A549 (cell line): ENCODE results near the gene NAV3. TPM values are rescaled to one million over a fixed set of nuclear protein-coding genes. Genes with fewer than 3 reads are reported as not detected.

Experiments used
- ATAC-seq, 2 experiments: fragments of 200-7000 bp in 1 of 2; fragments of >200 bp in 1 of 2; cut with Nextera tagmentation in 1 of 2; cut with Tn5 transposase in 1 of 2; 3 replicates each; pipeline versions ENCODE4 v1.8.0 to v1.9.1; 2018 to 2020; ENCODE audit warnings: mild to moderate bottlenecking in 1 of 2, moderate library complexity in 1 of 2
- CTCF ChIA-PET: fragments of 300-600 bp; sonication (Branson Sonifier 250); formaldehyde crosslinking; extraction: SDS; loops from one replicate; lab custom pipeline; 2021; ENCODE audit warnings: antibody characterized with exemption, inconsistent platforms; lab: Yijun Ruan, JAX
- POLR2A ChIA-PET: fragments of 350-600 bp; formaldehyde crosslinking; extraction: SDS; loops from one replicate; lab custom pipeline; 2021; ENCODE audit warnings: antibody characterized with exemption, inconsistent platforms; lab: Yijun Ruan, JAX
- DNase-seq, 2 experiments: peaks; one replicate each; pipeline versions ENCODE4 v3.0.0 to v3.0.0-alpha.2; 2011 to 2016; ENCODE audit warnings: low read depth in 1 of 2, low spot score in 1 of 2
- FAIRE-seq: peaks from 2 replicates; lab custom pipeline; 2011; peaks lifted over from hg19 to GRCh38; lab: Jason Lieb, UNC
- H3K27ac ChIP-seq, 2 experiments: fragments of >200 bp; sonication (Bioruptor Twin); formaldehyde crosslinking; 3 replicates each; pipeline ENCODE4 v1.5.1; 2016 to 2017
- H3K4me1 ChIP-seq: fragments of >200 bp; sonication (Bioruptor Twin); formaldehyde crosslinking; 3 replicates; pipeline ENCODE4 v1.6.1; 2016
- H3K4me2 ChIP-seq: fragments of >200 bp; sonication (Bioruptor Twin); formaldehyde crosslinking; 3 replicates; pipeline ENCODE4 v1.6.1; 2016
- H3K4me3 ChIP-seq: fragments of >200 bp; sonication (Bioruptor Twin); formaldehyde crosslinking; 3 replicates; pipeline ENCODE4 v1.5.1; 2016
- H3K9me3 ChIP-seq: fragments of >200 bp; sonication (Bioruptor Twin); formaldehyde crosslinking; 3 replicates; pipeline ENCODE4 v1.6.1; 2016
- CHD4 ChIP-seq: fragments of 200-600 bp; sonication (generic); IDR thresholded peaks from 2 replicates; pipeline ENCODE4 v1.6.1; 2016; ENCODE audit warnings: antibody characterized with exemption, mild to moderate bottlenecking, borderline replicate concordance
- EHF ChIP-seq: fragments of 250-450 bp; sonication (Bioruptor Pico); IDR thresholded peaks from 2 replicates; pipeline ENCODE4 v1.5.0; 2020; ENCODE audit warnings: mild to moderate bottlenecking
- EHMT2 ChIP-seq: fragments of 200-600 bp; sonication (generic); IDR thresholded peaks from 2 replicates; pipeline ENCODE4 v1.6.1; 2016; ENCODE audit warnings: antibody characterized with exemption, low read depth, mild to moderate bottlenecking, moderate library complexity
- EP300 ChIP-seq, 2 experiments: fragments of >200 bp; sonication (Bioruptor Twin); formaldehyde crosslinking; IDR thresholded peaks; 2 replicates in 1 of 2; 3 replicates in 1 of 2; pipeline ENCODE4 v1.6.1; 2016 to 2017
- FOXS1 ChIP-seq: fragments of 250-450 bp; sonication (Bioruptor Pico); IDR thresholded peaks from 2 replicates; pipeline ENCODE4 v1.5.0; 2020; ENCODE audit warnings: mild to moderate bottlenecking, moderate library complexity
- GATA3 ChIP-seq: IDR thresholded peaks from 2 replicates; pipeline ENCODE4 v1.6.1; 2012; ENCODE audit warnings: borderline replicate concordance
- HEYL ChIP-seq: fragments of 250-450 bp; sonication (Bioruptor Pico); IDR thresholded peaks from 2 replicates; pipeline ENCODE4 v1.8.0; 2021; ENCODE audit warnings: mild to moderate bottlenecking, moderate library complexity
- HOXB13 ChIP-seq: fragments of 250-450 bp; sonication (Bioruptor Pico); IDR thresholded peaks from 2 replicates; pipeline ENCODE4 v1.5.0; 2020; ENCODE audit warnings: low read depth, mild to moderate bottlenecking, moderate library complexity
- KDM1A ChIP-seq: fragments of 200-600 bp; sonication (generic); IDR thresholded peaks from 2 replicates; pipeline ENCODE4 v1.6.1; 2016; ENCODE audit warnings: low read depth, mild to moderate bottlenecking
- MAZ ChIP-seq: fragments of 150-350 bp; IDR thresholded peaks from 2 replicates; pipeline ENCODE4 v1.6.1; 2014; ENCODE audit warnings: antibody characterized with exemption, low read depth, low read length, borderline replicate concordance
- MYC ChIP-seq: IDR thresholded peaks from 2 replicates; pipeline ENCODE4 v1.6.1; 2012; ENCODE audit warnings: mild to moderate bottlenecking, inconsistent platforms, low read length, improper control_type of control experiment, borderline replicate concordance
- NPAS2 ChIP-seq: fragments of 250-450 bp; sonication (Bioruptor Pico); IDR thresholded peaks from 2 replicates; pipeline ENCODE4 v1.8.0; 2022; ENCODE audit warnings: mild to moderate bottlenecking, moderate library complexity, borderline replicate concordance
- NR3C1 ChIP-seq: fragments of >200 bp; sonication (Bioruptor Twin); formaldehyde crosslinking; IDR thresholded peaks from 3 replicates; pipeline ENCODE4 v1.6.1; 2017
- POLR2AphosphoS2 ChIP-seq: conservative IDR thresholded peaks from 2 replicates; pipeline ENCODE4 v1.6.1; 2012; ENCODE audit warnings: low read length, improper control_type of control experiment, inconsistent platforms
- SREBF2 ChIP-seq: fragments of 450-650 bp; IDR thresholded peaks from 2 replicates; pipeline ENCODE4 v1.6.1; 2014; ENCODE audit warnings: mild to moderate bottlenecking, moderate library complexity
- TFCP2L1 ChIP-seq: fragments of 250-450 bp; sonication (Bioruptor Pico); IDR thresholded peaks from 2 replicates; pipeline ENCODE4 v1.5.0; 2021; ENCODE audit warnings: mild to moderate bottlenecking
- TP53 ChIP-seq: fragments of 250-450 bp; sonication (Bioruptor Pico); IDR thresholded peaks from 2 replicates; pipeline ENCODE4 v1.5.0; 2021; ENCODE audit warnings: mild to moderate bottlenecking, moderate library complexity
- ZC3H11A ChIP-seq: fragments of 450-650 bp; IDR thresholded peaks from 2 replicates; pipeline ENCODE4 v1.6.1; 2014; ENCODE audit warnings: antibody characterized with exemption, mild to moderate bottlenecking
- WGBS: methylation state at CpG from one replicate; pipeline ENCODE4 v1.1.6; 2017; ENCODE audit errors: missing lambda C conversion rate; 5-methylcytosine and 5-hydroxymethylcytosine counted together
- polyA plus RNA-seq, 4 experiments: library from polyadenylated mRNA; depleted of rRNA in 3 of 4; stranded (reverse); fragments of >200 nt; fragmentation: RNase III in 1 of 4; extraction: RNeasy Plus Mini Kit Qiagen cat#74134 plus additional on column Dnase treatment in 1 of 4; gene quantifications; 2 replicates in 3 of 4; 3 replicates in 1 of 4; pipeline ENCODE4 v1.2.3, GENCODE V29; 2011 to 2017
- TF ChIP-seq, protein P1 (sequence below): fragments of >200 bp; sonication (Bioruptor Twin); formaldehyde crosslinking; IDR thresholded peaks from 3 replicates; pipeline ENCODE4 v1.5.1; 2016
- TF ChIP-seq, protein P2 (sequence below): fragments of >200 bp; sonication (Bioruptor Twin); formaldehyde crosslinking; IDR thresholded peaks from 3 replicates; pipeline ENCODE4 v1.6.1; 2016
- TF ChIP-seq, protein P3 (sequence below): IDR thresholded peaks from 2 replicates; pipeline ENCODE4 v1.6.1; 2012; ENCODE audit warnings: low read depth, borderline replicate concordance
- TF ChIP-seq, protein P4 (sequence below): fragments of >200 bp; sonication (Bioruptor Twin); formaldehyde crosslinking; IDR thresholded peaks from 2 replicates; pipeline ENCODE4 v1.6.1; 2016
- TF ChIP-seq, protein P5 (sequence below): fragments of 450-650 bp; IDR thresholded peaks from 2 replicates; pipeline ENCODE4 v1.6.1; 2014; ENCODE audit warnings: antibody characterized with exemption
- TF ChIP-seq, protein P6 (sequence below): IDR thresholded peaks from 2 replicates; pipeline ENCODE4 v1.6.1; 2012
- TF ChIP-seq, protein P7 (sequence below): fragments of 200-600 bp; sonication (generic); IDR thresholded peaks from 2 replicates; pipeline ENCODE4 v1.6.1; 2016; ENCODE audit warnings: antibody characterized with exemption, mild to moderate bottlenecking, moderate library complexity
- TF ChIP-seq, protein P8 (sequence below): fragments of 150-350 bp; IDR thresholded peaks from 2 replicates; pipeline ENCODE4 v1.6.1; 2014; ENCODE audit warnings: low read depth, mild to moderate bottlenecking, low read length

NAV3 gene
- polyA plus RNA-seq, 2 of the 4 experiments (the other 2 are of a cell fraction): 8.6 to 9.7 TPM

DNA sequence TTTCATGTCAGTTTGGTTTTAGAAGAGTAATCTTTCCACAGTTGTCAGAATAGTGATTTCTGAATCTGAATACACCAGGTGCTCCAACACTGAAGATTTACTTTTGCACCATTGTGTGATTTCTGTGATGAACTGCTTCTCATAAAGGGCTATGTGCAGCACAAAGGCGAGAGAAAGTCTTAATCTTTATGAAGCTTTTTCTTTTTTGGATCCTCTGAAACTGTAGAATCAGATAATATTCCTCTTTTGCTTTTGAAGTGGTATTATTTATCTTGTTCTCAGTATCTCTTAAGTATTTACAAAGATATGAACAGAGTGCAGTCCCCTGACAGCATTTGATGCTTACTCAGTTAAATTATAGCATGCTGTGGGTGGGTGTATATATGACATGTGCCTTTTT is 207.8 kb downstream of the NAV3 start (continued):
- TF ChIP-seq, protein P1, sequence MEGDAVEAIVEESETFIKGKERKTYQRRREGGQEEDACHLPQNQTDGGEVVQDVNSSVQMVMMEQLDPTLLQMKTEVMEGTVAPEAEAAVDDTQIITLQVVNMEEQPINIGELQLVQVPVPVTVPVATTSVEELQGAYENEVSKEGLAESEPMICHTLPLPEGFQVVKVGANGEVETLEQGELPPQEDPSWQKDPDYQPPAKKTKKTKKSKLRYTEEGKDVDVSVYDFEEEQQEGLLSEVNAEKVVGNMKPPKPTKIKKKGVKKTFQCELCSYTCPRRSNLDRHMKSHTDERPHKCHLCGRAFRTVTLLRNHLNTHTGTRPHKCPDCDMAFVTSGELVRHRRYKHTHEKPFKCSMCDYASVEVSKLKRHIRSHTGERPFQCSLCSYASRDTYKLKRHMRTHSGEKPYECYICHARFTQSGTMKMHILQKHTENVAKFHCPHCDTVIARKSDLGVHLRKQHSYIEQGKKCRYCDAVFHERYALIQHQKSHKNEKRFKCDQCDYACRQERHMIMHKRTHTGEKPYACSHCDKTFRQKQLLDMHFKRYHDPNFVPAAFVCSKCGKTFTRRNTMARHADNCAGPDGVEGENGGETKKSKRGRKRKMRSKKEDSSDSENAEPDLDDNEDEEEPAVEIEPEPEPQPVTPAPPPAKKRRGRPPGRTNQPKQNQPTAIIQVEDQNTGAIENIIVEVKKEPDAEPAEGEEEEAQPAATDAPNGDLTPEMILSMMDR: no peak
- TF ChIP-seq, protein P2, sequence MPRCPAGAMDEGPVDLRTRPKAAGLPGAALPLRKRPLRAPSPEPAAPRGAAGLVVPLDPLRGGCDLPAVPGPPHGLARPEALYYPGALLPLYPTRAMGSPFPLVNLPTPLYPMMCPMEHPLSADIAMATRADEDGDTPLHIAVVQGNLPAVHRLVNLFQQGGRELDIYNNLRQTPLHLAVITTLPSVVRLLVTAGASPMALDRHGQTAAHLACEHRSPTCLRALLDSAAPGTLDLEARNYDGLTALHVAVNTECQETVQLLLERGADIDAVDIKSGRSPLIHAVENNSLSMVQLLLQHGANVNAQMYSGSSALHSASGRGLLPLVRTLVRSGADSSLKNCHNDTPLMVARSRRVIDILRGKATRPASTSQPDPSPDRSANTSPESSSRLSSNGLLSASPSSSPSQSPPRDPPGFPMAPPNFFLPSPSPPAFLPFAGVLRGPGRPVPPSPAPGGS: no peak

DNA sequence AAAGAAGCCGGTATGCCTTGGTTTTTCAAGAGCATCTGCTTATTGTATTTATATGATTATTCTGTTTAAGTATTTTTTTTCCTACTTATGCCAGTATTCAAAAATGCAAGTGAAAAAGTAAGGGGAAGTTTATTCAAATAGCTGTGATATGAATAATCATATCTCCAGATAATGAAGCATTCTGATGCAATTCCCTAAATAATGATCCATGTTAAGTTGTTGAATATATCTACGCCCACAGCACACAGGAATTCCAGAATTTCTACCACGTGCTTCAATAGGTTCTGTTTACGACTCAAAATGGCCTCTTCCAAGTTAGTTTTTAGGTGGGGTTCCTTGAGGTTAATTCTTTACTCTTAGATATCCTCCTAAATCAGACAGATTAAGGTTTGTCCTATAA is 208.3 kb downstream of the NAV3 start:
- H3K9me3 ChIP-seq: no peaks in the 10 kb centered on the region
- TF ChIP-seq CHD4 (no peak), MYC (no peak), TFCP2L1 (CRISPR knock-in tag) (no peak), POLR2AphosphoS2 (no peak), EP300 (IDR thresholded peaks at IDR 0.05) (no peak), HEYL (CRISPR knock-in tag) (no peak), ZC3H11A (no peak), FOXS1 (no peak), GATA3 (no peak), MAZ (no peak)
- TF ChIP-seq, protein P3, sequence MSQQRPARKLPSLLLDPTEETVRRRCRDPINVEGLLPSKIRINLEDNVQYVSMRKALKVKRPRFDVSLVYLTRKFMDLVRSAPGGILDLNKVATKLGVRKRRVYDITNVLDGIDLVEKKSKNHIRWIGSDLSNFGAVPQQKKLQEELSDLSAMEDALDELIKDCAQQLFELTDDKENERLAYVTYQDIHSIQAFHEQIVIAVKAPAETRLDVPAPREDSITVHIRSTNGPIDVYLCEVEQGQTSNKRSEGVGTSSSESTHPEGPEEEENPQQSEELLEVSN: no peak
- TF ChIP-seq, protein P4, sequence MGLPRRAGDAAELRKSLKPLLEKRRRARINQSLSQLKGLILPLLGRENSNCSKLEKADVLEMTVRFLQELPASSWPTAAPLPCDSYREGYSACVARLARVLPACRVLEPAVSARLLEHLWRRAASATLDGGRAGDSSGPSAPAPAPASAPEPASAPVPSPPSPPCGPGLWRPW: no peak
- TF ChIP-seq, protein P5, sequence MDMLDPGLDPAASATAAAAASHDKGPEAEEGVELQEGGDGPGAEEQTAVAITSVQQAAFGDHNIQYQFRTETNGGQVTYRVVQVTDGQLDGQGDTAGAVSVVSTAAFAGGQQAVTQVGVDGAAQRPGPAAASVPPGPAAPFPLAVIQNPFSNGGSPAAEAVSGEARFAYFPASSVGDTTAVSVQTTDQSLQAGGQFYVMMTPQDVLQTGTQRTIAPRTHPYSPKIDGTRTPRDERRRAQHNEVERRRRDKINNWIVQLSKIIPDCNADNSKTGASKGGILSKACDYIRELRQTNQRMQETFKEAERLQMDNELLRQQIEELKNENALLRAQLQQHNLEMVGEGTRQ: no peak
- TF ChIP-seq, all 56 proteins: peak for 0
- no peak overlapping the region for H3K4me2 ChIP-seq
- POLR2A ChIA-PET: no interaction called here
- FAIRE-seq (no peak), ATAC-seq (no peak), DNase-seq (no peak)
- CTCF ChIA-PET: no interaction called here
- no peak overlapping the region for H3K4me3 ChIP-seq
- H3K27ac ChIP-seq: no peak overlapping the region
- H3K4me1 ChIP-seq: no peaks in the 10 kb centered on the region
- 82% methylated on average over 4 of the region's 4 CpGs for WGBS

DNA sequence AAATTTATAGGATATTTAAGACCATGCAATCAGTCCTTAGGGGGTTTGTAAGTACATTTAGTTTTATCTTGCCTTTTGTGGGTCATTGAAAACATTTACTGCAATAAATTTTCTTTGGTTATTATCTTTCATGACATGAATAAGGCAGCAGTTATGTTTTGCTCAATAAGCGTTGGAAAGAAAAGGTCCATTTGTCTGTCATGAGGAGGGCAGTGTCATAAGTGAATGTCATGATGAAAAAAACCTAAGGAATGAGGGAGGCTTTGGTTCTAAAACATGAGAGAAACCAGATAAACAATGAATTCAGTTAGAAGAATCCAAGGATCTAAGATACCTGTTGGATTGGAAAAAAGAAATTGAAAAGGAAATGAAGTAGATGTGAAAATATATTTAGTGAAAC is 209.4 kb downstream of the NAV3 start:
- DNase-seq (no peak), ATAC-seq (no peak), FAIRE-seq (no peak)
- H3K4me1 ChIP-seq: no peaks in the 10 kb centered on the region
- ChIA-PET CTCF (no interaction called here), POLR2A (no interaction called here)
- no peak overlapping the region for H3K4me2 ChIP-seq
- H3K27ac ChIP-seq: no peak overlapping the region
- no peaks in the 10 kb centered on the region for H3K9me3 ChIP-seq
- WGBS: 95% methylated on average over 1 of the region's 1 CpG
- H3K4me3 ChIP-seq: no peak overlapping the region
- TF ChIP-seq HEYL (CRISPR knock-in tag): no peak
- TF ChIP-seq, protein P6, sequence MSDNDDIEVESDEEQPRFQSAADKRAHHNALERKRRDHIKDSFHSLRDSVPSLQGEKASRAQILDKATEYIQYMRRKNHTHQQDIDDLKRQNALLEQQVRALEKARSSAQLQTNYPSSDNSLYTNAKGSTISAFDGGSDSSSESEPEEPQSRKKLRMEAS: no peak
- TF ChIP-seq, protein P7, sequence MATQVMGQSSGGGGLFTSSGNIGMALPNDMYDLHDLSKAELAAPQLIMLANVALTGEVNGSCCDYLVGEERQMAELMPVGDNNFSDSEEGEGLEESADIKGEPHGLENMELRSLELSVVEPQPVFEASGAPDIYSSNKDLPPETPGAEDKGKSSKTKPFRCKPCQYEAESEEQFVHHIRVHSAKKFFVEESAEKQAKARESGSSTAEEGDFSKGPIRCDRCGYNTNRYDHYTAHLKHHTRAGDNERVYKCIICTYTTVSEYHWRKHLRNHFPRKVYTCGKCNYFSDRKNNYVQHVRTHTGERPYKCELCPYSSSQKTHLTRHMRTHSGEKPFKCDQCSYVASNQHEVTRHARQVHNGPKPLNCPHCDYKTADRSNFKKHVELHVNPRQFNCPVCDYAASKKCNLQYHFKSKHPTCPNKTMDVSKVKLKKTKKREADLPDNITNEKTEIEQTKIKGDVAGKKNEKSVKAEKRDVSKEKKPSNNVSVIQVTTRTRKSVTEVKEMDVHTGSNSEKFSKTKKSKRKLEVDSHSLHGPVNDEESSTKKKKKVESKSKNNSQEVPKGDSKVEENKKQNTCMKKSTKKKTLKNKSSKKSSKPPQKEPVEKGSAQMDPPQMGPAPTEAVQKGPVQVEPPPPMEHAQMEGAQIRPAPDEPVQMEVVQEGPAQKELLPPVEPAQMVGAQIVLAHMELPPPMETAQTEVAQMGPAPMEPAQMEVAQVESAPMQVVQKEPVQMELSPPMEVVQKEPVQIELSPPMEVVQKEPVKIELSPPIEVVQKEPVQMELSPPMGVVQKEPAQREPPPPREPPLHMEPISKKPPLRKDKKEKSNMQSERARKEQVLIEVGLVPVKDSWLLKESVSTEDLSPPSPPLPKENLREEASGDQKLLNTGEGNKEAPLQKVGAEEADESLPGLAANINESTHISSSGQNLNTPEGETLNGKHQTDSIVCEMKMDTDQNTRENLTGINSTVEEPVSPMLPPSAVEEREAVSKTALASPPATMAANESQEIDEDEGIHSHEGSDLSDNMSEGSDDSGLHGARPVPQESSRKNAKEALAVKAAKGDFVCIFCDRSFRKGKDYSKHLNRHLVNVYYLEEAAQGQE: no peak
- TF ChIP-seq MYC: no peak
- TF ChIP-seq TP53: no peak
- no peak for TF ChIP-seq NR3C1
- TF ChIP-seq, protein P8, sequence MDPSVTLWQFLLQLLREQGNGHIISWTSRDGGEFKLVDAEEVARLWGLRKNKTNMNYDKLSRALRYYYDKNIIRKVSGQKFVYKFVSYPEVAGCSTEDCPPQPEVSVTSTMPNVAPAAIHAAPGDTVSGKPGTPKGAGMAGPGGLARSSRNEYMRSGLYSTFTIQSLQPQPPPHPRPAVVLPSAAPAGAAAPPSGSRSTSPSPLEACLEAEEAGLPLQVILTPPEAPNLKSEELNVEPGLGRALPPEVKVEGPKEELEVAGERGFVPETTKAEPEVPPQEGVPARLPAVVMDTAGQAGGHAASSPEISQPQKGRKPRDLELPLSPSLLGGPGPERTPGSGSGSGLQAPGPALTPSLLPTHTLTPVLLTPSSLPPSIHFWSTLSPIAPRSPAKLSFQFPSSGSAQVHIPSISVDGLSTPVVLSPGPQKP: no peak
- TF ChIP-seq SREBF2: no peak
- TF ChIP-seq EHMT2: no peak
- TF ChIP-seq EP300 (IDR thresholded peaks at IDR 0.05): no peak
- no peak for TF ChIP-seq HOXB13 (CRISPR knock-in tag)
- TF ChIP-seq KDM1A: no peak
- no peak for TF ChIP-seq TFCP2L1 (CRISPR knock-in tag)
- no peak for TF ChIP-seq POLR2AphosphoS2
- TF ChIP-seq NPAS2 (CRISPR knock-in tag): no peak
- TF ChIP-seq EHF (CRISPR knock-in tag): no peak
- TF ChIP-seq FOXS1: no peak
